DOHH2 (cell line): Measurements from ENCODE around the gene TMEM258.

Experiments used
- H3F3A ChIP-seq: fragments of 200-600 bp; sonication (generic), shearing (Covaris generic); 2 replicates; pipeline ENCODE4 v1.6.0; 2016; ENCODE audit warnings: antibody characterized with exemption, mild to moderate bottlenecking; ENCODE audit not compliant: control insufficient read depth, insufficient read depth
- H3K27ac ChIP-seq: fragments of 200-600 bp; sonication (generic); 2 replicates; pipeline ENCODE4 v1.5.1; 2014; ENCODE audit warnings: low read depth, mild to moderate bottlenecking, low read length, moderate library complexity
- H3K27me3 ChIP-seq: fragments of 200-600 bp; sonication (generic); 2 replicates; pipeline ENCODE4 v1.6.1; 2014; ENCODE audit warnings: mild to moderate bottlenecking, low read length, mixed read lengths; ENCODE audit not compliant: control insufficient read depth
- H3K36me3 ChIP-seq: fragments of 200-600 bp; sonication (generic); 2 replicates; pipeline ENCODE4 v1.6.1; 2014; ENCODE audit warnings: mild to moderate bottlenecking, low read length, moderate library complexity, mixed read lengths; ENCODE audit not compliant: control insufficient read depth
- H3K4me1 ChIP-seq: fragments of 200-600 bp; sonication (generic); 2 replicates; pipeline ENCODE4 v1.6.1; 2014; ENCODE audit warnings: mild to moderate bottlenecking, low read length, mixed read lengths; ENCODE audit not compliant: control insufficient read depth
- H3K4me2 ChIP-seq: fragments of 200-600 bp; sonication (generic); 2 replicates; pipeline ENCODE4 v1.6.0; 2014; ENCODE audit warnings: mild to moderate bottlenecking, low read length, moderate library complexity
- H3K4me3 ChIP-seq: fragments of 200-600 bp; sonication (generic); 2 replicates; pipeline ENCODE4 v1.5.1; 2014; ENCODE audit warnings: mild to moderate bottlenecking, low read length, mixed read lengths
- H3K79me2 ChIP-seq: fragments of 200-600 bp; sonication (generic); 2 replicates; pipeline ENCODE4 v1.6.1; 2014; ENCODE audit warnings: mild to moderate bottlenecking, low read length, mixed read lengths; ENCODE audit not compliant: control insufficient read depth
- H3K9me2 ChIP-seq: fragments of 200-600 bp; sonication (generic); replicated peaks from 2 replicates; pipeline ENCODE4 v1.6.1; 2014; ENCODE audit warnings: mild to moderate bottlenecking, low read length, mixed read lengths; ENCODE audit not compliant: control insufficient read depth
- H3K9me3 ChIP-seq: fragments of 200-600 bp; sonication (generic); 2 replicates; pipeline ENCODE4 v1.6.1; 2014; ENCODE audit warnings: antibody characterized with exemption, low read length, mixed read lengths; ENCODE audit not compliant: control insufficient read depth, insufficient read depth
- H4K20me1 ChIP-seq: fragments of 200-600 bp; sonication (generic); 2 replicates; pipeline ENCODE4 v1.6.0; 2014; ENCODE audit warnings: low read depth, mild to moderate bottlenecking, antibody characterized with exemption, low read length, moderate library complexity; ENCODE audit not compliant: control insufficient read depth, insufficient read depth
- CTCF ChIP-seq: fragments of 200-600 bp; sonication (generic); IDR thresholded peaks from one replicate; pipeline ENCODE4 v1.5.1; 2014; ENCODE audit warnings: antibody characterized with exemption, mild to moderate bottlenecking, low read depth, low read length; ENCODE audit not compliant: poor library complexity, severe bottlenecking
- EZH2phosphoT487 ChIP-seq: fragments of 200-600 bp; sonication (generic); IDR thresholded peaks from 2 replicates; pipeline ENCODE4 v1.6.1; 2017; ENCODE audit warnings: borderline replicate concordance, mild to moderate bottlenecking, antibody characterized with exemption, low read length, moderate library complexity, mixed read lengths

The TMEM258 gene

GRCh38 chr11:61769946-61770683 lies 22.3 kb downstream of the TMEM258 start:
- TF ChIP-seq EZH2phosphoT487 (no peak), CTCF (no peak)
- Histone ChIP-seq H3K9me2 (no peaks in the 10 kb centered on the region), H3F3A (no peaks in the 10 kb centered on the region), H3K27ac (no peak overlapping the region), H3K79me2 (no peaks in the 10 kb centered on the region), H3K36me3 (no peaks in the 10 kb centered on the region), H3K4me3 (no peak overlapping the region), H4K20me1 (no peaks in the 10 kb centered on the region), H3K4me1 (peaks cover 10% of the 10 kb centered on the region), H3K4me2 (no peak overlapping the region), H3K9me3 (no peaks in the 10 kb centered on the region), H3K27me3 (no peaks in the 10 kb centered on the region)

DNA sequence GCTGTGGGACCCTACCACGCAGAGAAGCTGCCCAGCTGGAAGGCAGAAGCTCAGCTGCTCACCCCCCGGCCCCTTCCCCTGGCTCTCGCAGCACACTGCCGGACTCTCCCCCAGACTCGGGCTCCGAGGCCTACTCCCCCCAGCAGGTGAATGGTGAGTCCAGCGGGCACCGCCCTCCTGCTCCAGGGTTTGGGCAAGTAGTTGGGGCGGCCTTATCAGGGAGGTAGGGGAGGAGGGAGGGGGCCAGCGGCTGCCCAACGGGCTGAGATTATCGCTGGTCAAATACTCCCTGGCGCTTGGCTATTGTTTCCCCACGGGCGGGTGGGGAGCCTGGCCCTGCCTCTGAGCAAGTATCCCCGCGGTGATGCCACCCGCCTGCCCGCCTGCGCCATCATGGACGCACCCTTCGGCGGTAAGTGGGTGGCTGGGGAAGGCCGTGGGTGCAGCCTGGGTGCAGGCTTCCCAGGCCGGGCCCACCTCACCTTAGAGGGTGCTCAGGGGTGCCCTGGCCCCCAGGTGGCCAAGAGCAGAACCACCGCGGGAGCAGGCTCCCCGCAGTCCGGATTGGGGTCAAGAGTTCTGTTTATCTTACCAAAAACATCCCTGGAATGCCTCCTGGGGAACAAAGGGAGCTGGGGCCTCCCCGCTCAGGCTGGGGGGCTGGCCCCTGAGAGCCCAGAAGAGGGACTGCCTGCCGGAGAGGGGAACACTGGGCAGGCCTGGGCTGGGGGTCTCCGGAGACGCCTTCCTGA lies 23.1 kb downstream of the TMEM258 start:
- TF ChIP-seq EZH2phosphoT487 (no peak), CTCF (no peak)
- Histone ChIP-seq H4K20me1 (no peaks in the 10 kb centered on the region), H3K4me1 (peaks cover 10% of the 10 kb centered on the region), H3K79me2 (no peaks in the 10 kb centered on the region), H3F3A (no peaks in the 10 kb centered on the region), H3K27ac (no peak overlapping the region), H3K4me3 (no peak overlapping the region), H3K9me3 (no peaks in the 10 kb centered on the region), H3K36me3 (no peaks in the 10 kb centered on the region), H3K9me2 (no peaks in the 10 kb centered on the region), H3K27me3 (no peaks in the 10 kb centered on the region), H3K4me2 (no peak overlapping the region)

DNA sequence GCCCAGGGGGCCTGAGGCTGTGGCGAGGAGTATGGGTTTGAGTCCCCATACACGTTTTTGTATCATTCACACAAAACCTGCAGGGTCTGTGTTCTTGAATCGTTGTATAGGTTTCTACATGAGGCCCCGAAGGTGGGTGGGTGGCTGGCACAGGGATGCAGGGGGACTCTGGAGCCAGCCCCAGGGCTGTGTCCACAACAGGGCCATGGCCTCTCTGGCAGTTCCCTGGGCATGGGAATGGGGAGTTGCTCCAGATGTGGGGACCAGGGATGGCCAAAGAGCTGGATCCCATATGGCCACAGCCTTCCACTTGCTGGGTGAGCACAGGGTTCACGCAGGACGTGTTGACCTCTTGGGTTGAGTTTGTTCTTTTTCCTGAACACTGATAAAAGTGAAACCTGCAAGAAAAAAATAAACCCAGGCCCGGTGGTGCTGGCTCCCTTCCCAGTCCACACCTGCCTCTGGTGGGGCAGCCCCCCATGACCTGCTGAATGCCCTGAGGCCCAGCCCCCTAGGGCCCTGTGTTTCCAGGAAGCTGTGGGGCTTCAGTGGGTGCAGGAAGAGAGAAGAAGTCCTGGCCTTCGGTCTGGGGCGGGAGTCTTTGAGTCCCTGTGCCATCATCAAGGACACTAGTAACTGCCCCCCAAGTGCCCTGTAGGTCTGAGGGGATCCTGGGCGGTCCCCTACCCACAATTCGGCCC lies 23.9 kb downstream of the TMEM258 start:
- Histone ChIP-seq H3K79me2 (no peaks in the 10 kb centered on the region), H3K4me2 (no peak overlapping the region), H3K36me3 (no peaks in the 10 kb centered on the region), H4K20me1 (no peaks in the 10 kb centered on the region), H3F3A (no peaks in the 10 kb centered on the region), H3K9me3 (no peaks in the 10 kb centered on the region), H3K9me2 (no peaks in the 10 kb centered on the region), H3K27ac (no peak overlapping the region), H3K4me1 (peaks cover 10% of the 10 kb centered on the region), H3K4me3 (no peak overlapping the region), H3K27me3 (no peaks in the 10 kb centered on the region)
- no peak for TF ChIP-seq CTCF
- no peak for TF ChIP-seq EZH2phosphoT487
